Fibroblast of the conjunctiva (primary cell): Measurements from ENCODE around the gene SNX22.
A peak's percentile ranks its signal among the peaks of the same experiment; 100 is the strongest.
"Not testable (repeated sequence)": the region's sequence is repeated elsewhere in the genome, so short reads cannot be mapped to it uniquely, and the experiment has no call there.

Source experiments
- DNase-seq: peaks from one replicate; pipeline ENCODE4 v3.0.0-alpha.2; 2010; ENCODE audit warnings: low read depth

SNX22 gene

GRCh38 chr15:64151727-64152506 is at the start of gene SNX22:
TSS of gene SNX22 (plus strand) at chr15:64151731. CDS start at chr15:64151776, 45 bp downstream.
- DNase-seq: no peak

- DNase-seq: no peak
Measured at GRCh38 chr15:64102497-64102896, 49.0 kb upstream of the SNX22 start.

GRCh38 chr15:64105113-64105704 is 46.3 kb upstream of the SNX22 start:
- DNase-seq: peak; percentile 61

GRCh38 chr15:64107337-64107736 is 44.2 kb upstream of the SNX22 start:
- DNase-seq: no peak

GRCh38 chr15:64110108-64110701 is 41.3 kb upstream of the SNX22 start:
- DNase-seq: not testable (repeated sequence)

GRCh38 chr15:64110950-64111678 is 40.4 kb upstream of the SNX22 start:
- no peak for DNase-seq

GRCh38 chr15:64111679-64112050 is 39.9 kb upstream of the SNX22 start:
- no peak for DNase-seq

GRCh38 chr15:64112073-64112772 is 39.3 kb upstream of the SNX22 start:
- DNase-seq: no peak

- peak; percentile 36 for DNase-seq
Measured at GRCh38 chr15:64112904-64113303, 38.6 kb upstream of the SNX22 start.

GRCh38 chr15:64117759-64118487 is 33.6 kb upstream of the SNX22 start:
- DNase-seq: no peak

- DNase-seq: not testable (repeated sequence)
Measured at GRCh38 chr15:64120322-64120721, 31.2 kb upstream of the SNX22 start.

GRCh38 chr15:64121614-64122013 is 29.9 kb upstream of the SNX22 start:
- no peak for DNase-seq

GRCh38 chr15:64122444-64122843 is 29.1 kb upstream of the SNX22 start:
- no peak for DNase-seq

GRCh38 chr15:64122936-64123351 is 28.6 kb upstream of the SNX22 start:
- no peak for DNase-seq

GRCh38 chr15:64125978-64126377 is 25.6 kb upstream of the SNX22 start:
- no peak for DNase-seq

- DNase-seq: no peak
Measured at GRCh38 chr15:64127521-64128270, 23.8 kb upstream of the SNX22 start.

GRCh38 chr15:64130159-64130558 is 21.4 kb upstream of the SNX22 start:
- no peak for DNase-seq

GRCh38 chr15:64131547-64131946 is 20.0 kb upstream of the SNX22 start:
- DNase-seq: no peak

GRCh38 chr15:64132217-64132616 is 19.3 kb upstream of the SNX22 start:
- DNase-seq: no peak

GRCh38 chr15:64133623-64134344 is 17.7 kb upstream of the SNX22 start:
- DNase-seq: no peak
